ENCODE results near the gene GPR150.

GPR150 gene

GRCh38 chr5:95647886-95648860 is 28.3 kb downstream of the GPR150 start:
- no peaks in the 10 kb centered on the region for H3K9me3 ChIP-seq (ENCODE audit: control insufficient read depth, low read length)
- no peaks in the 10 kb centered on the region for H3K27me3 ChIP-seq (ENCODE audit: control insufficient read depth, insufficient read depth, low read length, poor library complexity, severe bottlenecking)
- WGBS, 2 experiments: 88 to 89% methylated on average over 6 to 12 of the region's 12 CpGs
- H3K27ac ChIP-seq (ENCODE audit: insufficient read depth, low read depth, low read length, poor library complexity, severe bottlenecking): no peak overlapping the region
- H3K4me3 ChIP-seq (ENCODE audit: insufficient read depth, low read depth, low read length): no peak overlapping the region
- no peaks in the 10 kb centered on the region for H3K4me1 ChIP-seq (ENCODE audit: control insufficient read depth, insufficient read depth, low read length)
- no peaks in the 10 kb centered on the region for H3K36me3 ChIP-seq (ENCODE audit: control insufficient read depth, insufficient read depth, low read length)

DNA sequence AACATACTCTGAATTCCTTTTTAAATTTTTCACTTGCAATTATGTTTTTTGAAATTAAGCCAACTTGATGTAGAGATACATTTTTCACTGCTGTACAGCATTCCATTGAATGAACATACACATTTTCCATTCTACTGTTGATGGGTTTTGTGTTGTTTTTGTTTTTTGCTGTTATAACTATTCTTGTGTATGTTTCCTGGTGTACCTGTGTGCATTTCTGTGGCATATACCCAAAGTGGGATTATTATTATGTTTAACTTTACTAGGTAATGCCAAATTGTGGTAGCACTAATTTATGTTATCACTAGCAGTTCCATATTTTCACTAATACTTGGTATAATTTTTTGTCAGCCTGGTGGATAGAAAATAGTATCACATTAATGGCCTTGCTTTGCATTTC is 29.4 kb downstream of the GPR150 start:
- Histone ChIP-seq H3K27me3 (ENCODE audit: control insufficient read depth, insufficient read depth, low read length, poor library complexity, severe bottlenecking) (no peaks in the 10 kb centered on the region), H3K4me3 (ENCODE audit: insufficient read depth, low read depth, low read length) (no peak overlapping the region), H3K9me3 (ENCODE audit: control insufficient read depth, low read length) (no peaks in the 10 kb centered on the region), H3K27ac (ENCODE audit: insufficient read depth, low read depth, low read length, poor library complexity, severe bottlenecking) (no peak overlapping the region), H3K36me3 (ENCODE audit: control insufficient read depth, insufficient read depth, low read length) (no peaks in the 10 kb centered on the region), H3K4me1 (ENCODE audit: control insufficient read depth, insufficient read depth, low read length) (no peaks in the 10 kb centered on the region)

- Histone ChIP-seq H3K9me3 (ENCODE audit: control insufficient read depth, low read length) (no peaks in the 10 kb centered on the region), H3K4me1 (ENCODE audit: control insufficient read depth, insufficient read depth, low read length) (no peaks in the 10 kb centered on the region), H3K36me3 (ENCODE audit: control insufficient read depth, insufficient read depth, low read length) (no peaks in the 10 kb centered on the region), H3K27me3 (ENCODE audit: control insufficient read depth, insufficient read depth, low read length, poor library complexity, severe bottlenecking) (no peaks in the 10 kb centered on the region), H3K27ac (ENCODE audit: insufficient read depth, low read depth, low read length, poor library complexity, severe bottlenecking) (no peak overlapping the region), H3K4me3 (ENCODE audit: insufficient read depth, low read depth, low read length) (no peak overlapping the region)
Observed at GRCh38 chr5:95649842-95650620, 30.1 kb downstream of the GPR150 start.

- WGBS, 2 experiments: 82 to 93% methylated on average over 1 of the region's 1 CpG
- Histone ChIP-seq H3K27me3 (ENCODE audit: control insufficient read depth, insufficient read depth, low read length, poor library complexity, severe bottlenecking) (no peaks in the 10 kb centered on the region), H3K36me3 (ENCODE audit: control insufficient read depth, insufficient read depth, low read length) (no peaks in the 10 kb centered on the region), H3K9me3 (ENCODE audit: control insufficient read depth, low read length) (no peaks in the 10 kb centered on the region), H3K4me1 (ENCODE audit: control insufficient read depth, insufficient read depth, low read length) (no peaks in the 10 kb centered on the region), H3K4me3 (ENCODE audit: insufficient read depth, low read depth, low read length) (no peak overlapping the region), H3K27ac (ENCODE audit: insufficient read depth, low read depth, low read length, poor library complexity, severe bottlenecking) (no peak overlapping the region)
Observed at GRCh38 chr5:95652849-95653248, 33.0 kb downstream of the GPR150 start.

GRCh38 chr5:95654196-95654595 is 34.3 kb downstream of the GPR150 start:
- no peaks in the 10 kb centered on the region for H3K36me3 ChIP-seq (ENCODE audit: control insufficient read depth, insufficient read depth, low read length)
- no peaks in the 10 kb centered on the region for H3K9me3 ChIP-seq (ENCODE audit: control insufficient read depth, low read length)
- H3K4me1 ChIP-seq (ENCODE audit: control insufficient read depth, insufficient read depth, low read length): no peaks in the 10 kb centered on the region
- no peak overlapping the region for H3K4me3 ChIP-seq (ENCODE audit: insufficient read depth, low read depth, low read length)
- WGBS, 2 experiments: 100% methylated on average over 2 of the region's 3 CpGs; no CpG with 5 or more reads in 1 of the 2 experiments
- no peaks in the 10 kb centered on the region for H3K27me3 ChIP-seq (ENCODE audit: control insufficient read depth, insufficient read depth, low read length, poor library complexity, severe bottlenecking)
- no peak overlapping the region for H3K27ac ChIP-seq (ENCODE audit: insufficient read depth, low read depth, low read length, poor library complexity, severe bottlenecking)

- H3K4me1 ChIP-seq (ENCODE audit: control insufficient read depth, insufficient read depth, low read length): no peaks in the 10 kb centered on the region
- H3K9me3 ChIP-seq (ENCODE audit: control insufficient read depth, low read length): no peaks in the 10 kb centered on the region
- no peak overlapping the region for H3K27ac ChIP-seq (ENCODE audit: insufficient read depth, low read depth, low read length, poor library complexity, severe bottlenecking)
- H3K27me3 ChIP-seq (ENCODE audit: control insufficient read depth, insufficient read depth, low read length, poor library complexity, severe bottlenecking): no peaks in the 10 kb centered on the region
- no peaks in the 10 kb centered on the region for H3K36me3 ChIP-seq (ENCODE audit: control insufficient read depth, insufficient read depth, low read length)
- 74 to 89% methylated on average over 1 of the region's 1 CpG for WGBS, 2 experiments
- H3K4me3 ChIP-seq (ENCODE audit: insufficient read depth, low read depth, low read length): no peak overlapping the region
Observed at GRCh38 chr5:95655575-95655974, 35.7 kb downstream of the GPR150 start.

DNA sequence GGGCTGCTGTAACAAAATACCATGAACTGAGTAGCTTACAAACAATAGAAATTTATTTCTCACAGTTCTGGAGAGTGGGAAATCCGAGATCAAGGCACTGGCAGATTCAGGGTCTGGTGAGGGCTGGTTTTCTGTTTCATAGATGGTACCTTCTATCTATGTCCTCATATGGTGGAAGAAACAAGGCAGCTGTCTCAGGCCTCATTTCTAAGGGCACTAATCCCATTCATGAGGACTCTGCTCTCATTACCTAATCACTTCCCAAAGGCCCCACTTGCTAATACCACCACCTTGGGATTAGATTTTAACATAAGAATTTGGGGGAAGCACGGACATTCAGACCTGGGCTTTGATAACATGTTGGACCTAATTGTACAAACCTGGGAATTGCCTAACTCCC is 40.2 kb downstream of the GPR150 start:
- 72 to 94% methylated on average over 2 of the region's 2 CpGs for WGBS, 2 experiments
- Histone ChIP-seq H3K27me3 (ENCODE audit: control insufficient read depth, insufficient read depth, low read length, poor library complexity, severe bottlenecking) (no peaks in the 10 kb centered on the region), H3K27ac (ENCODE audit: insufficient read depth, low read depth, low read length, poor library complexity, severe bottlenecking) (no peak overlapping the region), H3K4me1 (ENCODE audit: control insufficient read depth, insufficient read depth, low read length) (no peaks in the 10 kb centered on the region), H3K4me3 (ENCODE audit: insufficient read depth, low read depth, low read length) (no peak overlapping the region), H3K9me3 (ENCODE audit: control insufficient read depth, low read length) (no peaks in the 10 kb centered on the region), H3K36me3 (ENCODE audit: control insufficient read depth, insufficient read depth, low read length) (no peaks in the 10 kb centered on the region)

GRCh38 chr5:95662946-95663345 is 43.1 kb downstream of the GPR150 start:
- no peak overlapping the region for H3K4me3 ChIP-seq (ENCODE audit: insufficient read depth, low read depth, low read length)
- no peaks in the 10 kb centered on the region for H3K36me3 ChIP-seq (ENCODE audit: control insufficient read depth, insufficient read depth, low read length)
- no peak overlapping the region for H3K27ac ChIP-seq (ENCODE audit: insufficient read depth, low read depth, low read length, poor library complexity, severe bottlenecking)
- no peaks in the 10 kb centered on the region for H3K27me3 ChIP-seq (ENCODE audit: control insufficient read depth, insufficient read depth, low read length, poor library complexity, severe bottlenecking)
- no peaks in the 10 kb centered on the region for H3K4me1 ChIP-seq (ENCODE audit: control insufficient read depth, insufficient read depth, low read length)
- no peaks in the 10 kb centered on the region for H3K9me3 ChIP-seq (ENCODE audit: control insufficient read depth, low read length)

DNA sequence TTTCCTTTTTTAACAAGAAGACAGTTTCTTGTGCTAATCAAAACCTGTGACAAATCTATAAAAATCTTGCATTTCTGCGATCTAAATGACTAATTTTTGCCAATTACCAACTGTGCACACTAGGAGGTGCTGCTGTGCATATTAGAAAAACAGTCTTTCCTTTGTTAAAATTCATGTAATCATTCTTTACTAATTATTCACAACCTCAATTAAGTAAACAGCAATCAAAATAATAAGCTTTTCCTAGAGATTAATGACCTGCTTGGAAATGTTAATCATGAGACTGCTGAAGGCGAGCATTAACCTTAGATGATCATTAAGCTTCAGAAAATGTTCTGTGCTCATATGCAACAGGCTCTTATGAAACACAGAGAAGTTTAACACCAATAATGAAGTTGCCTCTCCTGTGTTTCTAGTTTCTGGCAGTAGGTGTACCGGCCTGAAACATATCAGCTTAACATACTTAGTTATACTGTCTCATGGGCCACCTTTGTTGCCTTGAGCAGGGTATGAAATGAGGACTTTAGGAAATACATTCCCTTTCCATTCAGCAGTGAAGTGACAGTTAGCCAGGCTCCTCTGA is 44.4 kb downstream of the GPR150 start:
- H3K4me1 ChIP-seq (ENCODE audit: control insufficient read depth, insufficient read depth, low read length): no peaks in the 10 kb centered on the region
- no peaks in the 10 kb centered on the region for H3K9me3 ChIP-seq (ENCODE audit: control insufficient read depth, low read length)
- no peak overlapping the region for H3K27ac ChIP-seq (ENCODE audit: insufficient read depth, low read depth, low read length, poor library complexity, severe bottlenecking)
- H3K4me3 ChIP-seq (ENCODE audit: insufficient read depth, low read depth, low read length): no peak overlapping the region
- no peaks in the 10 kb centered on the region for H3K27me3 ChIP-seq (ENCODE audit: control insufficient read depth, insufficient read depth, low read length, poor library complexity, severe bottlenecking)
- no peaks in the 10 kb centered on the region for H3K36me3 ChIP-seq (ENCODE audit: control insufficient read depth, insufficient read depth, low read length)
- 41 to 57% methylated on average over 3 of the region's 3 CpGs for WGBS, 2 experiments

DNA sequence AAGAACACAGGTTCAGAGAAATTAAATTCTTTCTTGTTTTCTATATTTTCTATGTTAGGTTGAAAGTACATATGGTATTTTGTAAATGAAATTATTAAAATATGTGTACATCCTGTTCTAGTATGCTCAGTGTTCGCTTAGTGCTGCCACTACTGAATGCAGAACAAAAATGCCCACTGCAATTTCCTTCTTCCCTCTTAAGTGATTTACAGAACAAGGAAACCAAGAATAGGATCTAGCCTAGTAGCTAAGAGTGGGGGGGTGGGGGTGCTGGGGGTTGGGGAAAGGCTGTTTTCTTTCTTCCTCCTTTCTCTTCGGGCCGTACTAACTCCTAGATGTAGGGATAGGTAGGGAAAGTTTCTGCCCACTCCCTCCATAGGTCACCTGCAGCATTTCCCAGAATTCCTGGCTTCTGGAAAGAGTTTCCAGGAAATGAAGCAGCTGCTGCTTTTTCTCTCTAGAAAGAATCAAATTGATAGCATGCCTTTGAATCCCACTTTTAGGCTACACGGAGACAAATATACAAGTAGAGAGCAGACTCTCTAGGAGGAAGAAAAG is 47.3 kb downstream of the GPR150 start:
- Histone ChIP-seq H3K4me1 (ENCODE audit: control insufficient read depth, insufficient read depth, low read length) (no peaks in the 10 kb centered on the region), H3K36me3 (ENCODE audit: control insufficient read depth, insufficient read depth, low read length) (no peaks in the 10 kb centered on the region), H3K27me3 (ENCODE audit: control insufficient read depth, insufficient read depth, low read length, poor library complexity, severe bottlenecking) (no peaks in the 10 kb centered on the region), H3K9me3 (ENCODE audit: control insufficient read depth, low read length) (no peaks in the 10 kb centered on the region), H3K27ac (ENCODE audit: insufficient read depth, low read depth, low read length, poor library complexity, severe bottlenecking) (no peak overlapping the region), H3K4me3 (ENCODE audit: insufficient read depth, low read depth, low read length) (no peak overlapping the region)
- 89 to 98% methylated on average over 1 to 2 of the region's 4 CpGs for whole genome bisulfite sequencing, 2 experiments
